A549 (cell line): Measurements from ENCODE around the gene HMX1. TPM values are rescaled to one million over a fixed set of nuclear protein-coding genes. Genes with fewer than 3 reads are reported as not detected.

Experiments
- ATAC-seq, 2 experiments: fragments of 200-7000 bp in 1 of 2; fragments of >200 bp in 1 of 2; cut with Nextera tagmentation in 1 of 2; cut with Tn5 transposase in 1 of 2; 3 replicates each; pipeline versions ENCODE4 v1.8.0 to v1.9.1; 2018 to 2020; ENCODE audit warnings: mild to moderate bottlenecking in 1 of 2, moderate library complexity in 1 of 2
- CTCF ChIA-PET: fragments of 300-600 bp; sonication (Branson Sonifier 250); formaldehyde crosslinking; extraction: SDS; loops from one replicate; lab custom pipeline; 2021; ENCODE audit warnings: antibody characterized with exemption, inconsistent platforms; lab: Yijun Ruan, JAX
- POLR2A ChIA-PET: fragments of 350-600 bp; formaldehyde crosslinking; extraction: SDS; loops from one replicate; lab custom pipeline; 2021; ENCODE audit warnings: antibody characterized with exemption, inconsistent platforms; lab: Yijun Ruan, JAX
- DNase-seq, 2 experiments: peaks; one replicate each; pipeline versions ENCODE4 v3.0.0 to v3.0.0-alpha.2; 2011 to 2016; ENCODE audit warnings: low read depth in 1 of 2, low spot score in 1 of 2
- FAIRE-seq: peaks from 2 replicates; lab custom pipeline; 2011; peaks lifted over from hg19 to GRCh38; lab: Jason Lieb, UNC
- H3K27ac ChIP-seq, 2 experiments: fragments of >200 bp; sonication (Bioruptor Twin); formaldehyde crosslinking; 3 replicates each; pipeline ENCODE4 v1.5.1; 2016 to 2017
- H3K4me1 ChIP-seq: fragments of >200 bp; sonication (Bioruptor Twin); formaldehyde crosslinking; 3 replicates; pipeline ENCODE4 v1.6.1; 2016
- H3K4me2 ChIP-seq: fragments of >200 bp; sonication (Bioruptor Twin); formaldehyde crosslinking; 3 replicates; pipeline ENCODE4 v1.6.1; 2016
- H3K4me3 ChIP-seq: fragments of >200 bp; sonication (Bioruptor Twin); formaldehyde crosslinking; 3 replicates; pipeline ENCODE4 v1.5.1; 2016
- H3K9me3 ChIP-seq: fragments of >200 bp; sonication (Bioruptor Twin); formaldehyde crosslinking; 3 replicates; pipeline ENCODE4 v1.6.1; 2016
- CBX2 ChIP-seq: fragments of 200-600 bp; sonication (generic); IDR thresholded peaks from 2 replicates; pipeline ENCODE4 v1.6.1; 2016; ENCODE audit warnings: low read depth, mild to moderate bottlenecking, borderline replicate concordance
- FOSB ChIP-seq: fragments of 250-450 bp; sonication (Bioruptor Pico); IDR thresholded peaks from 2 replicates; pipeline ENCODE4 v1.5.0; 2020; ENCODE audit warnings: mild to moderate bottlenecking, moderate library complexity
- FOSL2 ChIP-seq, 2 experiments: fragments of 450-650 bp in 1 of 2; fragments of >200 bp in 1 of 2; sonication (Bioruptor Twin) in 1 of 2; formaldehyde crosslinking; IDR thresholded peaks; 2 replicates each; pipeline versions ENCODE4 v1.5.0 to v1.6.1; 2016 to 2020; ENCODE audit warnings: mild to moderate bottlenecking in 1 of 2, moderate library complexity in 1 of 2
- HOXB13 ChIP-seq: fragments of 250-450 bp; sonication (Bioruptor Pico); IDR thresholded peaks from 2 replicates; pipeline ENCODE4 v1.5.0; 2020; ENCODE audit warnings: low read depth, mild to moderate bottlenecking, moderate library complexity
- HOXB5 ChIP-seq: fragments of 250-450 bp; sonication (Bioruptor Pico); IDR thresholded peaks from 2 replicates; pipeline ENCODE4 v1.5.0; 2020; ENCODE audit warnings: mild to moderate bottlenecking, moderate library complexity
- JUNB ChIP-seq: fragments of >200 bp; sonication (Bioruptor Twin); formaldehyde crosslinking; IDR thresholded peaks from 2 replicates; pipeline ENCODE4 v1.6.1; 2016
- KDM1A ChIP-seq: fragments of 200-600 bp; sonication (generic); IDR thresholded peaks from 2 replicates; pipeline ENCODE4 v1.6.1; 2016; ENCODE audit warnings: low read depth, mild to moderate bottlenecking
- MAFK ChIP-seq: fragments of 450-650 bp; IDR thresholded peaks from 2 replicates; pipeline ENCODE4 v1.6.1; 2014; ENCODE audit not compliant: partially characterized antibody
- MYC ChIP-seq: IDR thresholded peaks from 2 replicates; pipeline ENCODE4 v1.6.1; 2012; ENCODE audit warnings: mild to moderate bottlenecking, inconsistent platforms, low read length, improper control_type of control experiment, borderline replicate concordance
- RARB ChIP-seq: fragments of 250-450 bp; sonication (Bioruptor Pico); IDR thresholded peaks from 2 replicates; pipeline ENCODE4 v1.8.0; 2021; ENCODE audit warnings: mild to moderate bottlenecking, moderate library complexity
- REST ChIP-seq: fragments of 200-600 bp; sonication (generic); IDR thresholded peaks from 2 replicates; pipeline ENCODE4 v1.6.1; 2016; ENCODE audit warnings: antibody characterized with exemption, mild to moderate bottlenecking, moderate library complexity
- RFX5 ChIP-seq: fragments of 450-650 bp; IDR thresholded peaks from 2 replicates; pipeline ENCODE4 v1.7.1; 2014; ENCODE audit warnings: antibody characterized with exemption, mild to moderate bottlenecking, moderate library complexity
- SREBF2 ChIP-seq: fragments of 450-650 bp; IDR thresholded peaks from 2 replicates; pipeline ENCODE4 v1.6.1; 2014; ENCODE audit warnings: mild to moderate bottlenecking, moderate library complexity
- ZFP36 ChIP-seq: fragments of 450-650 bp; IDR thresholded peaks from 2 replicates; pipeline ENCODE4 v1.6.1; 2014; ENCODE audit warnings: borderline replicate concordance; ENCODE audit not compliant: partially characterized antibody
- WGBS: methylation state at CpG from one replicate; pipeline ENCODE4 v1.1.6; 2017; ENCODE audit errors: missing lambda C conversion rate; 5-methylcytosine and 5-hydroxymethylcytosine counted together
- polyA plus RNA-seq, 4 experiments: library from polyadenylated mRNA; depleted of rRNA in 3 of 4; stranded (reverse); fragments of >200 nt; fragmentation: RNase III in 1 of 4; extraction: RNeasy Plus Mini Kit Qiagen cat#74134 plus additional on column Dnase treatment in 1 of 4; gene quantifications; 2 replicates in 3 of 4; 3 replicates in 1 of 4; pipeline ENCODE4 v1.2.3, GENCODE V29; 2011 to 2017
- TF ChIP-seq, protein P1 (sequence below): fragments of 150-350 bp; IDR thresholded peaks from 2 replicates; pipeline ENCODE4 v1.6.1; 2014; ENCODE audit warnings: low read depth, mild to moderate bottlenecking, low read length
- TF ChIP-seq, protein P2 (sequence below): fragments of >200 bp; sonication (Bioruptor Twin); formaldehyde crosslinking; IDR thresholded peaks from 3 replicates; pipeline ENCODE4 v1.5.1; 2016
- TF ChIP-seq, protein P3 (sequence below): fragments of 250-450 bp; sonication (Bioruptor Pico); IDR thresholded peaks from 2 replicates; pipeline ENCODE4 v1.5.0; 2020; ENCODE audit warnings: low read depth, mild to moderate bottlenecking, moderate library complexity

The HMX1 gene
- polyA plus RNA-seq, 2 of the 4 experiments (the other 2 are of a cell fraction): 0.06 TPM; not detected in 1

DNA sequence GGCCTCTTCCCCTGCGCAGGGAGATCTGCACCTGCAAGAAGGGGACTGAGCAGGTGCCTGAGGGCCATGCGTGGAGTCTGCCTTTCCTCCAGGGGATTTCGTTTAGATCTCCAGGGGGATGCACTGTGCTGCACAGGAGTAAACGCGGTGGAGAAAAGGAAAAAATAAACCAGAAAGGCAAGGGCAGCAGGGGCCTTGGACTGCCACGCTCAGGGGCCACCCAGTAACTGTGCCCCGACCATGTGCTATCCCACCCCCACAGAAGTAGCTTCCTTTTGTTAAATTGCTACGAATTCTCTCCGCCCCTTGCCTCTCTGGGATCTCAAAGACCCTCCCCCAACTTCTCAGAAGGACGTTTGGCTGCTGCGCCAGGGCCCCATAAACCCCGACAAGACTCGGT lies 17.2 kb upstream of the HMX1 start:
- FAIRE-seq (no peak), DNase-seq (no peak), ATAC-seq (no peak)
- no peaks in the 10 kb centered on the region for H3K4me1 ChIP-seq
- H3K9me3 ChIP-seq: 0 out of 3 replicates have a peak, but pooled peaks cover 2% of the 10 kb centered on the region
- H3K4me2 ChIP-seq: no peak overlapping the region
- no peak overlapping the region for H3K27ac ChIP-seq
- ChIA-PET POLR2A (no interaction called here), CTCF (interaction anchor here (1.2 to 1.3 kb wide), 2 partner anchors 9 to 29 kb away, joined by 4 to 5 read pairs; no protein-coding TSS in a partner anchor)
- H3K4me3 ChIP-seq: no peak overlapping the region
- WGBS: 15% methylated on average over 12 of the region's 13 CpGs
- TF ChIP-seq, protein P1, sequence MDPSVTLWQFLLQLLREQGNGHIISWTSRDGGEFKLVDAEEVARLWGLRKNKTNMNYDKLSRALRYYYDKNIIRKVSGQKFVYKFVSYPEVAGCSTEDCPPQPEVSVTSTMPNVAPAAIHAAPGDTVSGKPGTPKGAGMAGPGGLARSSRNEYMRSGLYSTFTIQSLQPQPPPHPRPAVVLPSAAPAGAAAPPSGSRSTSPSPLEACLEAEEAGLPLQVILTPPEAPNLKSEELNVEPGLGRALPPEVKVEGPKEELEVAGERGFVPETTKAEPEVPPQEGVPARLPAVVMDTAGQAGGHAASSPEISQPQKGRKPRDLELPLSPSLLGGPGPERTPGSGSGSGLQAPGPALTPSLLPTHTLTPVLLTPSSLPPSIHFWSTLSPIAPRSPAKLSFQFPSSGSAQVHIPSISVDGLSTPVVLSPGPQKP: no peak

DNA sequence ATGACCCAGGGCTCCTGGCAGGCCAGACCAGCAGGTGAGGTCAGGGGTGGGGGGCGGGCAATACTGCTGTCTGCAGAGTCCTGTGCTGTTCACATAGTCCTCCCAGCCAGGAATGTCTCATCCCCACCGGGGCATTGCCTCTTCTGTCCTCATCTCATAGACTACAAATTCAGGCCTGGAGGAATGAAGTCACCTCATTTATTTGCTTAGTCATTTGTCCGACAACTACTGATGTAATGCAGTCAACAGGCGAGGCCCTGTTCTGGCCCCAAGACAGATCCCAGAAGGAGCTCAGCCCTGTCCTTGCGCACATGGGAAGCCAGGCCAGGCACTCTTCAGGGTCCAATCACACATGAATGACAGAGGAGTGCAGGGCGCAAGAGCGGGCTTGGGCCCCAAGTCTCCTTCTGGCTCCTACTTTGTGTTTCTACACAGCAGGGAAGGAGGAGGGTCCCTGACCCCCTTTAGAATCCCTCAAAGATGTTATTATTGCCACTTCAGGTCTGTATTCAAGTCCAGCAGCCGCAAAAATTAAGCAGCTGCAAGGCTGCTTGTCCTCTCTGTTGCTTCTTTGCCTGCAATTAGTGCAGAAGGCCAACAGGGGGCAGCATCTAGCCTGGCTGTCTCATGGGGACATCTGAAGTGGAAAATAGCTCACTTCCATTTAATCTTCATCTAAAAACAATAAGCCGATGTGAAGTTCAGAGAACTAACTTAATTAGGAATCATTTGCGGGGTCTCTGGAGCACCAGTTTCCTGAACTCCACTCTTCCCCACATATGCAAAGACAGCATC lies 15.2 kb upstream of the HMX1 start:
- H3K4me2 ChIP-seq: no peak overlapping the region
- H3K4me1 ChIP-seq: no peaks in the 10 kb centered on the region
- H3K4me3 ChIP-seq: no peak overlapping the region
- ATAC-seq (no peak), DNase-seq (no peak), FAIRE-seq (no peak)
- H3K9me3 ChIP-seq: 0 out of 3 replicates have a peak, but pooled peaks cover 2% of the 10 kb centered on the region
- ChIA-PET POLR2A (no interaction called here), CTCF (interaction anchor here (0.9 to 3.1 kb wide), 7 partner anchors 30 to 222 kb away, joined by 3 to 15 read pairs (median 3); no protein-coding TSS in a partner anchor)
- TF ChIP-seq RFX5: no peak
- TF ChIP-seq, protein P2, sequence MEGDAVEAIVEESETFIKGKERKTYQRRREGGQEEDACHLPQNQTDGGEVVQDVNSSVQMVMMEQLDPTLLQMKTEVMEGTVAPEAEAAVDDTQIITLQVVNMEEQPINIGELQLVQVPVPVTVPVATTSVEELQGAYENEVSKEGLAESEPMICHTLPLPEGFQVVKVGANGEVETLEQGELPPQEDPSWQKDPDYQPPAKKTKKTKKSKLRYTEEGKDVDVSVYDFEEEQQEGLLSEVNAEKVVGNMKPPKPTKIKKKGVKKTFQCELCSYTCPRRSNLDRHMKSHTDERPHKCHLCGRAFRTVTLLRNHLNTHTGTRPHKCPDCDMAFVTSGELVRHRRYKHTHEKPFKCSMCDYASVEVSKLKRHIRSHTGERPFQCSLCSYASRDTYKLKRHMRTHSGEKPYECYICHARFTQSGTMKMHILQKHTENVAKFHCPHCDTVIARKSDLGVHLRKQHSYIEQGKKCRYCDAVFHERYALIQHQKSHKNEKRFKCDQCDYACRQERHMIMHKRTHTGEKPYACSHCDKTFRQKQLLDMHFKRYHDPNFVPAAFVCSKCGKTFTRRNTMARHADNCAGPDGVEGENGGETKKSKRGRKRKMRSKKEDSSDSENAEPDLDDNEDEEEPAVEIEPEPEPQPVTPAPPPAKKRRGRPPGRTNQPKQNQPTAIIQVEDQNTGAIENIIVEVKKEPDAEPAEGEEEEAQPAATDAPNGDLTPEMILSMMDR: peak; percentile 18; the same call in 1 of the 3 replicates
- 76% methylated on average over 9 of the region's 10 CpGs for WGBS
- H3K27ac ChIP-seq: no peak overlapping the region

- DNase-seq (no peak), FAIRE-seq (no peak), ATAC-seq (no peak)
- no peak overlapping the region for H3K4me3 ChIP-seq
- no peak overlapping the region for H3K27ac ChIP-seq
- no peak for TF ChIP-seq CBX2
- no peak for TF ChIP-seq FOSB (CRISPR knock-in tag)
- no peak for TF ChIP-seq HOXB5
- H3K4me1 ChIP-seq: no peaks in the 10 kb centered on the region
- ChIA-PET POLR2A (no interaction called here), CTCF (interaction anchor here (1.0 kb wide), 1 partner anchor 15 kb away, joined by 3 read pairs; no protein-coding TSS in a partner anchor)
- no peak overlapping the region for H3K4me2 ChIP-seq
- 0 out of 3 replicates have a peak, but pooled peaks cover 2% of the 10 kb centered on the region for H3K9me3 ChIP-seq
- WGBS: 60% methylated on average over 1 of the region's 14 CpGs
These were observed 10.6 kb upstream of the HMX1 start for GRCh38 chr4:8882239-8882638.

DNA sequence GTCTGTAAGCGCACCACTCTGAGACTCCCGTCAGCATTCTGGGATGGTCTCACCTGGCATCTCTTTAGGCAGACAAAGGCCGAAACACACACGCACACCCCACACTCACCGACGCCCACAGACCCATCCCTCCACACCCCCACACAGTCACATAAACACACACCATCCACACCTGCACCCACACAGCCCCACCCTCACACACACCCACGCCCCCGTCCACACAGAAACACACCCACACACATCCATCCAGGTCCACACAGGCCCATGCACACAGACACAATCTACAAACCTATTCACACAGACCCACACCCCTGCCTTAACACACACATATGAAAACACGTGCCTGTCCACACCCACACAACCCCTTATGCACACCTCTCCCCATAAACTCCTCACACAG lies 9.2 kb upstream of the HMX1 start:
- WGBS: 50% methylated on average over 9 of the region's 9 CpGs
- FAIRE-seq (no peak), ATAC-seq (no peak)

More for the DNA sequence above, 9.2 kb upstream of the HMX1 start:
- no peaks in the 10 kb centered on the region for H3K4me1 ChIP-seq
- no peak for DNase-seq
- POLR2A ChIA-PET: no interaction called here
- no peak overlapping the region for H3K4me2 ChIP-seq
- no peak for TF ChIP-seq JUNB
- TF ChIP-seq RARB (CRISPR knock-in tag): no peak
- no peak for TF ChIP-seq REST
- TF ChIP-seq HOXB13 (CRISPR knock-in tag): no peak
- no peak for TF ChIP-seq SREBF2
- TF ChIP-seq RFX5: no peak
- no peak for TF ChIP-seq ZFP36
- no peak for TF ChIP-seq FOSL2 (IDR thresholded peaks at IDR 0.05)
- no peak for TF ChIP-seq FOSL2 (CRISPR knock-in tag; IDR thresholded peaks at IDR 0.05)
- no peak for TF ChIP-seq MAFK
- no peak for TF ChIP-seq MYC
- TF ChIP-seq, protein P3, sequence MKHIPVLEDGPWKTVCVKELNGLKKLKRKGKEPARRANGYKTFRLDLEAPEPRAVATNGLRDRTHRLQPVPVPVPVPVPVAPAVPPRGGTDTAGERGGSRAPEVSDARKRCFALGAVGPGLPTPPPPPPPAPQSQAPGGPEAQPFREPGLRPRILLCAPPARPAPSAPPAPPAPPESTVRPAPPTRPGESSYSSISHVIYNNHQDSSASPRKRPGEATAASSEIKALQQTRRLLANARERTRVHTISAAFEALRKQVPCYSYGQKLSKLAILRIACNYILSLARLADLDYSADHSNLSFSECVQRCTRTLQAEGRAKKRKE (CRISPR knock-in tag): no peak
- TF ChIP-seq KDM1A: no peak
- H3K9me3 ChIP-seq: no peaks in the 10 kb centered on the region
- CTCF ChIA-PET: no interaction called here
- no peak overlapping the region for H3K27ac ChIP-seq
- H3K4me3 ChIP-seq: no peak overlapping the region
